T follicular helper cell (primary cell): ENCODE results near the gene TRIM72.
"Not testable (repeated sequence)": the region's sequence is repeated elsewhere in the genome, so short reads cannot be mapped to it uniquely, and the experiment has no call there.

Source experiments
- DNase-seq: peaks from one replicate; pipeline ENCODE4 v3.0.0-alpha.2; 2020; ENCODE audit warnings: low read depth

The TRIM72 gene

DNA sequence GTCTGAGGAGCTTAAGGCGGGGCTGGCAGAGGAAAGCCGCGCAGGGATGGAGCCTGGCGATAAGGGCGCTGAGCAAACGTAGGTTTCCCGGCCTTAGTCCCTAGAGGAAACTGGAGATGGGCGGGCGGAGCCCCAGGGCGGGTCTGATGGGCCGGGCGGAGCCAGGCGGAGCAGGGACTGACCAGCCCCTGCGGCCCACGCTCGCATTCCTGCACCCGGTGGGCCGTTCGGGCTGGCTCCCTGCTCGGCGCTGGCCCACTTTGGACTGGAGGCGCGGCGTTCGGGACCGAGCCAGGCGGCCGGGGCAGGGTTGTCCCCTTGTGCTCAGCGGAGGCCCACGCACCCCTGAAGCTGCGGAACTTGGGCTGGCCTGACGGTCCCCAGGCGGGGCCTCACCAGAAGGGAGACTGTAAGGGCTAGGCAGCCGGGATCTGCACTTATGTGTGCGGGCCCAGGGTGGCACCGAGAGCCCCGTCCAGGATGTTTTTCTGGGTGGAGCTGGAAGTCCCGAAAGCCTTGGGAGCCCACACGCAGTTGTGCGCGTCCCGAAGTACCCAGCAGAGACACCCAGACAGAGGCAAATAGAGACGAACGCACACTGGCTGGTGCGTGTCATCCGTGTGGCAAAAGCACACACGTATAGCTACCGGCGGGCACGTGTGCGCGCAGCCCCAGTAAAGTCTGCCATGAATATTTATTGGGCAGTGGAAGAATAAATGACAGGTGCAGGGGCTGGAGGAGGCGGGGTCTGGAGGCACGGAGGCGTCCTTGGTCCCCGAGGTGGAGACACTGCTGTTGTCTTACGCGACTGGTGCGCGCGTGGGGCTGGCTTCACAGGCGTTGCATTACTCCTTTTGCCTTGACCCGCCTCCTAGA is 1.6 kb downstream of the TRIM72 start:
- DNase-seq = no peak

DNA sequence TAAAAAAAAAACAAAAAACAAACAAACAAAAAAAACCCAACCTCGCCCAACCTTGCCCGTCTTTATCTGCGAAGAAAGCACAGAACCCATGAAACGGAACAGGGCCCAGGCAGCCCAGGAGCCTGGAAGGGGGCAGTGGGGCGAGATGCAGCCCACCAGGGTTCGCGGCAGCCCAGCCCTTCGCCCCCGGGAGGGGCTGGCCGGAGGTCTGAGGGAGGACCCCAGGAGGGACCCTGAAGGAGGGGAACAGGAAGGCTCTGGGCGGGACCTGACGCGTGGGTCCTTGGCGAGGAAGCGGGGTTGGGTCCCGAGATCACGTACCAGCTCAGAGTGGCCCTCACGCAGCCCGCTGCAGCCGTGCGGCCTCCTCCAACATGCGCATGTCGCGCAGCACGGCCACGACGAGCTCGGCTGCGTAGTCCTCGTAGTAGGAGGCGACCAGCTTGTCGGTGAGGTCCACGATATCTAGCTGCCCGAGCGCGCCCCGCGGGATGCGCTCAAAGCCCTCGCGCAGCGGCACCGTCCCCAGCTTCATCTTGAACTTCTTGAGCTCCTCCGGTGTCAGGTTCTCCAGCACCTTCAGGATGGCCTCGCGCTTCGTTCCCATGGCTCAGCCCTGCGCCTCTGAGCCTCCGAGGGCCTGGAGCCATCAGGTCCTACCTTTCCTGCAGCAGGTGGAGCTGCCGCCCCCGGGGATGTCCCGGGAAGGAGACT is 2.7 kb downstream of the TRIM72 start, which contains the start of gene PYDC1:
Gene PYDC1 (minus strand): TSS at position 714 of the 714 bp plus-strand sequence. CDS start 107 bp downstream, at position 607.
- DNase-seq = no peak

- DNase-seq = no peak
Observed at GRCh38 chr16:31217136-31217530, 3.2 kb downstream of the TRIM72 start.

GRCh38 chr16:31219154-31219741 is 5.3 kb downstream of the TRIM72 start:
- no peak for DNase-seq

GRCh38 chr16:31221357-31222160 is 7.6 kb downstream of the TRIM72 start:
- no peak for DNase-seq

- DNase-seq = no peak
Observed at GRCh38 chr16:31223044-31223443, 9.1 kb downstream of the TRIM72 start.

GRCh38 chr16:31224092-31224955 is 10.4 kb downstream of the TRIM72 start:
- DNase-seq = no peak

- no peak for DNase-seq
Observed at GRCh38 chr16:31225193-31225592, 11.3 kb downstream of the TRIM72 start.

- DNase-seq = no peak
Observed at GRCh38 chr16:31228206-31228605, 14.3 kb downstream of the TRIM72 start.

DNA sequence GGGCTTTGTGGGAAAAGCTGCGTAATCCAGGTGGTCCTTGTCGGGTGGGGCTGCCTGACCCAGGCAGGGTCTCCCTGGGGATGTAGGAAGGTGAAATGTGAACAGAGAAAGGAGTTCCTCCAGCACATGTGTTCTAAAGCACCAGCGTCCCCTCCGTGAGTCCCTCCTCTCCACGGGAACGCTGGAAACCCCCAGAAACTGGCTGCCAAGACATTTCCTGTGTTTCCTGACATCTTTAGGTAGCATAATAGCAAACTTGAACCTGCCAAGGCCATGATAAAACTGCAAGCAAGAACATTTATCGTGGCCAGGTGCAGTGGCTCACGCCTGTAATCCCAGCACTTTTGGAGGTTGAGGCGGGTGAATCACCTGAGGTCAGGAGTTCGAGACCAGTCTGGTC is 15.6 kb downstream of the TRIM72 start:
- DNase-seq = no peak

GRCh38 chr16:31238041-31238440 is 24.1 kb downstream of the TRIM72 start:
- DNase-seq = no peak

DNA sequence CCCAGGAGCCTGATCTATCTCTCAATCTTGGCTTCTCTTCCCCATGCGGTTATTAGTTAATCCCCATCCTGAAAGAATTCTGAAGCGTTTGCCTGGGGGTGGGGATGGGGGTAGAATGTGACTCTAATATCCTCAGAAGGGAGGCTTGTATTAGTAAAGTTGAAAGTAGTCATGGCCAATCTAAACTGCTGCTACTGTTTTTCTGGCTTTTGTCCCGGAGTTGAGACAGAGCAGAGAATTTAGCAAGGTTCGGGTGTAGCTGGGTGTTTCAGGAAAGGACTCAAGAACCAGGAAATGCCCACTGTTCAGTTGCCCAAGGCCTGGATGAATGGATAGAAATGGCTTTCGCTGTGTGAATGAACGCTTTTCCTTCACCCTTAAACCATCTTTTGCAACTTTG is 28.3 kb downstream of the TRIM72 start:
- no peak for DNase-seq

GRCh38 chr16:31243734-31244670 is 30.1 kb downstream of the TRIM72 start:
- DNase-seq = no peak

- DNase-seq = not testable (repeated sequence)
Observed at GRCh38 chr16:31245598-31245997, 31.7 kb downstream of the TRIM72 start.

GRCh38 chr16:31246296-31246695 is 32.4 kb downstream of the TRIM72 start:
- no peak for DNase-seq

GRCh38 chr16:31248344-31248743 is 34.4 kb downstream of the TRIM72 start:
- no peak for DNase-seq

GRCh38 chr16:31250782-31251384 is 37.0 kb downstream of the TRIM72 start:
- DNase-seq = no peak

DNA sequence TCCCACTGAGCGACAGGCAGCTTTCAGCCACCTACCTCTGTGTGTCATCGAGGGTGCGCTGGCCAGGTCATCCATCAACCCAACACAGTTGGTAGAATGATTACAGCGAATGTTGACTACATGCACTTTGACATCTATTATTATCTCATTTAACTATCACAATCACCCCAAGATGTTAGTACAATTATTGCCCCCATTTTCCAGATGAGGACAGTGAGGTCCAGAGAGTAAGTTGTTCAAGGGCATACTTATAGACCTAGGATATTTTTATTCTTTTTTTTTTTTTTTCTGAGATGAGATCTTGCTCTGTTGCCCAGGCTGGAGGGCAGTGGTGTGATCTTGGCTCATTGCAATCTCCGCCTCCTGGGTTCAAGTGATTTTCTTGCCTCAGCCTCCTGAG is 37.5 kb downstream of the TRIM72 start:
- no peak for DNase-seq

GRCh38 chr16:31253642-31254045 is 39.7 kb downstream of the TRIM72 start:
- no peak for DNase-seq
